Measurements from ENCODE around the gene ATP5PB.

ATP5PB gene, protein sequence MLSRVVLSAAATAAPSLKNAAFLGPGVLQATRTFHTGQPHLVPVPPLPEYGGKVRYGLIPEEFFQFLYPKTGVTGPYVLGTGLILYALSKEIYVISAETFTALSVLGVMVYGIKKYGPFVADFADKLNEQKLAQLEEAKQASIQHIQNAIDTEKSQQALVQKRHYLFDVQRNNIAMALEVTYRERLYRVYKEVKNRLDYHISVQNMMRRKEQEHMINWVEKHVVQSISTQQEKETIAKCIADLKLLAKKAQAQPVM

DNA sequence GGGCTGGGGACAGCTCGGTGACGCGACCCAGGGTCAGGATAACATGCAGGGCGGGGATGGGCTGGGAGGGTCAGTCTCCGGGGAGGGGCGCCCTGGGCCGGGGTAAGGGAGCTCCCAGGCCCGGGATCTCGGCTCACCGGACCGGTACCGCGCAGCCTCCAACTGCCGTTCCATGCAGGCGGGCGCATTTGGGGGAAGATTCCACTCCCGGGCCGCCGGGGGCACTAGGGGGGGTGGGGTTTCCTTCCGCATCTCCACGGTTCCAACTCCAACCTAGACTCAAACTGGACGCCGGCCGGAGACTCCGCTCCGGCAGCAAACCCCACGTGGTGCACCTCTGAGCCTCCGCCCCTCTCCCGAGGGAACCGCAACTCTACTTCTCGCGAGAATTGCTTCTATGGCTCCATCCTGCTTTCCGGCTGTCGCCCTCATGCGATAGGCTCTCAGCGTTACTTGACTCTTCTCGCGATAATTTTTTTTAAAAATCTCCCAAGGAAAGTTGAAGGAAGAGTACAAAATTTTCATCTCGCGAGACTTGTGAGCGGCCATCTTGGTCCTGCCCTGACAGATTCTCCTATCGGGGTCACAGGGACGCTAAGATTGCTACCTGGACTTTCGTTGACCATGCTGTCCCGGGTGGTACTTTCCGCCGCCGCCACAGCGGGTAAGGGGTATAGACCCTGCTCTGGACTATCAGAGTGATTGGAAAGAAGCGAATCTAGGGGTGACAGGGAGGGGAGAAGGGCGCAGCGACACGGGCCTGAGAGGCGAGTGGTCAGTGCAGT lies at the start of gene ATP5PB, which contains the start of gene WDR77:
ATP5PB (plus strand) TSS at position 547 of the 785 bp plus-strand sequence; CDS start at position 625, 78 bp downstream.
WDR77 (minus strand) TSS at position 339 of the 785 bp plus-strand sequence; CDS start at position 252, 87 bp downstream.
- DNase-seq, result peak; percentile 99

DNA sequence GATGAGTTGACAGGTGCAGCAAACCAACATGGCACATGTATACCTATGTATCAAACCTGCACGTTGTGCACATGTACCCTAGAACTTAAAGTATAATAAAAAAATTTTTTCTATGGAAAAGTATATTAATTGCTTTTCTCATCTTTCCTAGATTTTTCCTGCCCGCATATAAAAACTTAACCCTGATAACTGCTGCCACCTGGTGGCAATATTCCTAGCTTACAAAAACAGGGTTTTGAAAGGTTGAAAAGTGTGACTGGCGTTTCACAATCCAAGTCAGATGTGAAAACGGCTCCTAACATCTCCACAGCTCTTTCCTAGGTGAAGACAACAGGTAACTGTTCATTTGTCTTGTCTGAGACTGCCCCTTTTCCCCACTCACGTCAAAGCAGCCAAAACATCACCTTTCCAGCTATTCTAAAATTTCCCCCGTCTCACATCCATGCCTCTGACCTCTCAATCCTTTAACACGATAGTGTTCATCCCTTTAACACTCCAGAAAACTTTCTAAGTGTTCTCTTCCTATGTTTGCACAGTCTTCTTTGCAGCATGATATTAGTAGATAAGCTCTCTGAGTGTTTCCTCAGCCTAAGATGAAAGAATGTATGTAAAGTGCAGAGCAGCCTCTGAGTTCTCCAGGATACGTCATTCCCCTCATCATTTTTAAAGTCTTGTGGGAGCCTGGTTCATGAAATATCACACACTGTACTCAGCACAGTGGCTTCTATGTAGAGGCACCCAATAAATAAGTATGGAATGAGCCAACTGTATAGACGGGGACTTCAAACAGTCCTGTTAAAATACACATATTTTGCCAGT lies 49.3 kb upstream of the ATP5PB start:
- DNase-seq, result no peak

DNA sequence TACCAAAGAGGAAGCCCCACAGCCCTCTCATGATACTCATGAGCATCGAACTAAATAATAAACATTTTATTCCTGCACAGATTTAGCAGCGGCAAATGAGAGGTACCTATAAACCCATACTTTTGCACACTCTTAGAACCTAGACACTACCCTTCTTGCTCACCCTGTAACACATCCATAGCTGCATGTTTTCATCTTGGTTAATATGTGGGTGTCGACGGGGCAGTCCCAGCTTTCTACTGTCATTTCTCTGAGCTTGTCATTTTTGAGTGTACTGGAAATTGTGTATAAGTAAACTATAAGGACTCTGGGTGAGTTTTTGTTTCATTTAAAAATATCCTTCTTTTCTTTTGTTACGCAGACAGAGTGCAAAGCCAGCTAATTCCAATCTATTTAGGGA lies 47.2 kb upstream of the ATP5PB start:
- peak; percentile 1 for DNase-seq

DNA sequence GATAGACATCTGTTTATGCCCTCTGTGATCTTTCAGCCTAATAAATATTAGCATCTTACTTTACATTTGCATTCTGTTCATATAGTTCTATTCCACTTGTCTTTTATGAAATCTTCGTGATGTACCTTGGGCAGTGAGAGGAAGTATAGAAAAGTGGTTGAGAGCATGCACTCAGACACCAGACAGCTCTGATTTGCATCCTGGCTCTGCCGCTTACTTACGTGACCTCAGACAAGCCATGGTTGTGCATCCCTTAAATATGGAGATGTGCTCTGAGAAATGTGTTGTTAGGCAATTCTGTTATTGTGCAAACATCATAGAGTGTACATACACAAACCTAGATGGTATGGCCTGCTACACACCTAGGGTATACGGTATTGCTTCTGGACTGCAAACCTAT lies 44.7 kb upstream of the ATP5PB start:
- DNase-seq, result peak; percentile 18

DNA sequence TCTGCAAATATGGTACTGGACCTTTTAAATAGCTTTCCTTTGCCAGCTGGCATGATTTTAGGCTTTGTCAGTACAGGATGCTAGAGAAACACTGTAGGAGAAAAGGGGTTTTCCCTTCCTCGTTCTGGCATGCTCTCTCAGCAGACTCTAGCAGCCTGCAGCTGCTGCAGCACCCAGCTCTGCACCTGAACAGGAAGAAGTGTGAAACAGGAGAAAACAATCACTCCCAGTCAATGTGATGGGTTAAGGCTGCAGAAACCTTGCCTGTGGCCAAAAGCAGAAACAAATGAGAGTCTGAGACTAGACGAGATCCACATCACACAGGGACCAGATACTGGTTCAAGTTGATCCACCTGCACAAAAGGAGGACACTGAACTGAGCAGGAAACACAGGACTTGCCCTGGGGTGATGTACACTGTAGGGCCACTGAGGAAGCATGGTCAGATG lies 42.9 kb upstream of the ATP5PB start:
- DNase-seq, result peak; percentile 60

DNA sequence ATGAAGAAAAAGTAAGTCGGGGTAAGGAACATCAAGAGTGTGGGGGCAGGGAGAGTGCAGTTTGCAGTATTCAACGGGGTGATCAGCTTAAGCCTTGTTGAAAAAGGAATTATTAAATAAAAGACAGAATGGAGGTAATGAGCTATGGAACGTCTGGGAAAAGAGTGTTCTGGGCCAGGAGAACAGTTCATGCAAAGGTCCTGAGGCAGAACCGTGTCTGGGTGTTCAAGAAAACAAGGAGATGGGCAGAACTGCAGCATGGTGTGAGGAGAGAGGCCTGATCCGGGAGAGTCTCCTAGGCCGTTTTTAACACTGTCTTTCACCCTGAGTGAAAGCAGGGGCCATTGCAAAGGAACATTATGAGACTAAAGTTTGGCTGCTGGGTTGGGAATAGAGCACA lies 42.0 kb upstream of the ATP5PB start:
- DNase-seq, result no peak

DNA sequence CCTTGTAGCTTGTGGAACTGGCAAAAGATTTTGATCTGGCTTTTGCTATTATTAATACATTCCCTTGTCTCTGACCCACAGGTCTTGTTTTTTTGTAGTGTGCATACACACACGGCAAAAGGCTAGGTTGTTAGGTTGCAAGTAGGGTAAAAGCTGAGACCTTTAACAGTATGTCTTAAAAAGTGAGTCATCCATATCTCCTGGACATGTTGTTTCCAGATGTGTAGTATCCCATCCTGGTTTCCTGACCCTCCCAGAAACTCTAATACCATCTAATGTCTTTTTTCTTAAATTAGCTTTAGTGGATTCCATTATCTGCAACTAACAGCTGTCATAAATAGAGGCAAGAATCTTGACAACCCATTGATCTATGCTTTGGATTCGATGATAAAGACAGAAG lies 36.4 kb upstream of the ATP5PB start:
- DNase-seq, result no peak

DNA sequence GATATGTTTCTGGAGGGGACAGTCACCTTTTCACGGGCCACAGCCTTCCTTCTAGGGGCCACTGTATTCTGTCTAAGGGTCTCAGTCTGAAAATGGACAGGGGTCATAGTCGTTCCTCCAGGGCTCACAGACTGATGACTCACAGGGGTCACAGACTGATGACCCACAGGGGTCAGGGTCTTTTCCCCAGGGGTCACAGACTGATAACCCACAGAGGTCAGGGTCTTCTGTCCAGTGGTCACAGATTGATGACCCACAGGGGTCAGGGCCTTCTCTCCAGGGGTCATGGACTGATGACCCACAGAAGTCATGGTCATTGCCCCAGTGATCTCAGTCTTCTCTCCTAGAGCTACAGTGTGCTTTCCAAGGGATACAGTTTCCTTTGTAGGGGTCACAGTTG lies 34.5 kb upstream of the ATP5PB start:
- no peak for DNase-seq

DNA sequence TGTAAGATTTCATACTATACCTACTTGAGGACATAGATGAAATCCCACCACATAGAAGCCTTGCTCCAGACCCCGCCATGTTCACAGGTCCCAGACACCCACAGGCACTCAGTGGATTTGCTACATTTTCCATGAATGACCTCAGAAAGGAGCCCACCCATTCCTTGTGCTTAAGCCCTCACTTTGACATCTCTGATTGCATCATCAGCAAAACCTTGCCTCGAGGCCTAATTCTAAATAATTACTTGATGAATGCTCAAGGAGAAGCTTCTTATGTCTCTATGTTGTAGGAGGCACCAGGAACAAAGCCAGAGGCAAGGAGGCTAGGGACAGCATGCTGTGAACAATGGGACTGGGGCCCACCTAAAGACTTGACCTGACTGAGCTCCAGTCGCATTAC lies 33.8 kb upstream of the ATP5PB start:
- no peak for DNase-seq

DNA sequence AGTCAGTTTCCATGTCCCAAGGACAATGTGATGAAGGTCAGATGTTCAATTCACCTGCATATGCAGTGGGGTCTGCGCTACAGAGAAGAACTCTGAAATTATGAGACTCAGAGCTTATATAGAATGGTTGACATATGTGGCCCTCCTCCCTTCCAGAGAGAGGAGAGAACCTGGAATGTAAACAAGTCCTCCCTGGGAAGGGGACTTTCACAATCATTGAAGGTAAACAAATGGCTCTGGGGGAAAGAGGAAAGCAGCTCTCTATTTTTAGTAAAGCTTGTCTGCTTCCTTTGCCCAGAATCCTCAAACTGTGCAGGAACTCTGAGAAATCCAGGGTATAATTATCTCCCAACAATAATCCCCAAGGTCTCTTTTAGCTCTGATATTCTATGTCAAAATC lies 31.5 kb upstream of the ATP5PB start:
- DNase-seq, result no peak

DNA sequence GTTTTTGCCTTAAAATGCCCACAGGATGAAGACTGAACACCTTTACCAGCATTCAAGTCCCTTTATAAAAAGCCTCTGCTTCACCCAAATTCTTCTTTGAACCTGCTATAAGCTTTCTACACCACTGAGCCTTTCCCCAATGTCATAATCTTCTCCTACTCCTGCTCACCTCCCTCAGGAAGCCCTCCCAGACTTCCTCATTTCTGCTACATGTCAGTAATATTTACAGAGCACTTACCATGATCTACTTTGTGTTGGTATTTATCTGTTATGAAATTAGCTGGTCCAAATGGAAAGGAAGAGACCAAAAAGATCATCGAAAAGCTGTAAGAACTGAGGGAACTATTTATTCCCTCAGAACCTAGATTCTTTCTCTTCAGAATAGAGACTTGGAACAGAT lies 30.2 kb upstream of the ATP5PB start:
- no peak for DNase-seq

DNA sequence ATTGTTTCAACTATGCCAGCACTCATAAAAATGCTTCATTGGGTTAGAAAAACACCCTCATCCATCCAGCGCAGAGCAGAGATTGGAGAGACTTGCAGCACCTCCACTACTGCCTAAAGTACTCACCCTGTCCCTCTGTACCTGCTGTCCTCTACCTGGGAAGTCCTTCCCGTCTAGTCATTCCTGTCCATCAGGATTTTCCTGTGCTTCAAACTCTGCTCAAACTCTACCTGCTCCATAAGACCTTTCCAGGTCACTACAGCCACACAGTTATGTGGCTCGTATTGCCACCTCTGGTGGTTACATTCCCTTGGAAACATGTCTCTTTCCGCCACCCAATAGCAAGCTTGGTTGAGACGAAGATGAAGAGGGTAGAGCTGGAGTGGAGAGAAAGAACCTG lies 28.9 kb upstream of the ATP5PB start:
- DNase-seq, result no peak

DNA sequence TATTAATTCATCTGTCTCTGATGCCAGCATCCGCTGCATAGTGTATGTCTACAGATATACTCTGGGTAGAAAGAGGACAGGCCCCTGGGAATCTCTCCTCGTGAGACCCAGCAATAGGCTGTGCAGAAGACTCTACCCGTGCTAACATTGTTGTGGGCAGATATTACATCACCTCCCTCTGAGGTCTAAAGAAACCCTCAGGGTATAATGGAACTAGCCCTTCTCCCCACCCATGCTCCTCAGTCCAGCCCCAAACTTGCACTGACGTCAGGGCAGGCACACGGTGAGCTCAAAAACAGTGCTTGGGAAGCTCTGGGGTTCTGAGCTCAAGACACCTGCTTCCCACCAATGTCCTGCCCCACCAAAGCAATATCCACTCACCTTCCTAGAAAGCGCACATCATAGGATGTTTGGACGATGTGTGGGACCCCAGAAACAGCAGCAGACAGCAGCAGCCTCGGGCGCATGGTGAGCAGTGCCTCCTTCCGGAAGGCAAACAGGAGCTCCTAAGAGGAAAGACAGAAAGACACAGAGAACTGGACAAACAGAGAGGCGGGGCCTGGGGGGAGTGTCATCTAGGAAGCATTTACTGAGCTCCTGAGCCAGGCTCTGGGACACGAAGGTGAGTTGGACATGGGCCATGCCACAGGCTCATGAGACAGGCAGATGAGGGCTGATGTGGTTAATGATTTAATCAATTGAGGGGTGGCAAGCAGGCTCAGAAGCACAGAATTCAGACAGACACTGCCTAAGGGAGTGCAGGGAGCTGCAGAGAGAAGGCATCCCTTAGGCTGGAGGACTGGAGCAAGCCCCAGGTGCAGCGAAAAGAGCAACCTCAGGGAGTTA lies 26.5 kb upstream of the ATP5PB start:
- peak; percentile 59 for DNase-seq

DNA sequence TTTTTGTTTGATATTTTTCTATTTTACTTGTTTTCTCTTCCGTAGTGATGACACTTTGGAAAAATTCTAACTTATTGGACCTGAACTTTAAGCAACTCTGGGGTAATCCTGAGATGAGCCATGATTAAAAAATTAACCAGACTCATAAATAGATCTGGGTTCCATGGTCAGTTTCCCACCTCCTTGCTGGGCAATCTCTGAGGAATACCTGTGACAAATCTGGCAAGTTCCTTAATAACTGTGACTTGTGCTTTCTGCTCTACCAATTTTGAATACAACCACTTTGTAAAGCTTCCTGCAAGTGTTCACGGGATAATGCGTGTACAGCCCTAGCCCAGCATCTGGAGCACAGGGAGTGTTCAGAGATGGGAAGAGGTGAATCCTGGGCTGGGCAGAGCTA lies 25.0 kb upstream of the ATP5PB start:
- DNase-seq, result no peak

DNA sequence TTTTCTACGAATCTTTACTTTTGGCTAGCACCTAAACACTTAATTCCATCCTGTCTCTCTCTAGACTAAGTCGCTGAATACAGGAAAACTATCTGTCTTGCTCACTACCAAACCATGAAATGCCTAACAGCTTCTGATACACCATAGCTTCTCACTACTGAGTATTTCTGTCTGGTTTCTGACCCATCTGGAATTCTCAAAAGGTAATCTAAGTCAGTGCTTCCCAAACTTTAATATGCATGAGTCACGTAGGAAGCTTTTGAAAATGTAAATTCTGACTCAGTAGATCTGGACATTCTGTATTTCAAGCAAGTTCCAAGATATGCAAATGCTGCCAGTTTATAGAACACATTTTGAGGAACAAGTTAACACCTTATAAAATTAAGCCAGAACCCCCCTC lies 12.5 kb upstream of the ATP5PB start:
- no peak for DNase-seq

DNA sequence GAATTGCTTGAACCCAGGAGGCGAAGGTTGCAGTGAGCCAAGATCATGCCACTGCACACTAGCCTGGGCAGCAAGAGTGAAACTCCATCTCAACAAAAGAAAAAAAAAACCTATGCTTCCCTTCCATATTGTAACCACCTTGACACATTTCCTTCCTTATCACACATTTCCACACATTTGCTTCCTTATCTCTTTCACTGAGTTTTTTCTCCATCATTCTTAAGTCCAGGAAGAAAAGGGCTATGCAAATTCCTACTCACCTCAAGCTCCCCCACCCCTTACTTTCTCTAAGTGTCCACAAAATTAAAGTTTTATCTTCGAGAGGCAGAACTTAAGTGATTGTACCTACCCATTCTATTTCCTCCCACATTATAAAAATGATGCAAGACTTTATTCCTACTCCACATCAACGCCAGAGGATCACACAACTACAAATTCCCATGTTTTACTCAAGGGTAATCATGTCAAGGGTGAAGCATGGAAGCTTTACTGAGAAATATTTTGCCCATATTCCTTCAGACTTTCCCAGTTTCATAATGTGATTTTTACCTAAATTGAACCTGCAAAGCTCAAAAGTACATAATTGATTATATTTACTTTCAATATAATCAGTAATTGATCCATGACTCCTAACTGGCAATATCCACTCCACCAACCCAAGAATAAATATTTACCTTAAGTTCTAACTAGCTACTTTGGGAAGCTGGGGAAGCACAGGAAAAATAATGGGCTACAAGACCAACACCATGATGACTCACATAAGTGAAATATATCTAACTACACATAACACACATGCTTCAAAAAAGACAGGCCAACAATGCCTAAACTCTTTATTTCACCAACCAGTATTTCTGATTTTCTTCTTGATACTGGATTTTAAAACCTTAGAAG lies 9.6 kb upstream of the ATP5PB start:
- DNase-seq, result no peak

DNA sequence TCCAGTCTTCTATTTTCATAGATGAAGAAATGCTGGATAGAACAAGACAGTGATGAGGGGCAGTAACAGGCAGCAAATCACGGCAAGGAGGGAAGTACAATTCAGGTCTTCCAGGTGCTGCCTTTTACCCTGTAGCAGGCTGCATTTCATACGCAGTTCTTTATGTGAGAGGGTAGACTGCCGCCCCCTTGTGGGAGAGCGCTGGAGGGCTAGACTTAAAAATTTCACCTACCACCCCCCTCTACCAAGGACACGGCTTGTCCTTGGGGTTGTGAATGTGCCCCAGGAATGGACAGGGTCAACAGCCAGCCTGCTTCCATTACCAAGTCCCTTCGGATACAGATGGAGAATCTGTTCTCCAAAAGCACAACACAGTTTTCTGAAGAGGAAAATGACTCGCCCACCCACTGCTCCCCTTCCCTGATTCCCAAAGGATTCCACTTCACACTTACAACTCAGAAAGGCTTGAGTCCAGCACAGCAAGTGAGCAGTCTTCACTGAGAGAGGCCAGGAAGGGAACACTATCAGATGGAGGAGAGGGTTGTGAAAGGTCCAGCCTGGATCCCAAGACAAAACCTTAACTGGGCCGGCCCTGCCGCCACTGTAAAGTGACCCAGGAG lies 7.6 kb upstream of the ATP5PB start:
- DNase-seq, result peak; percentile 76

DNA sequence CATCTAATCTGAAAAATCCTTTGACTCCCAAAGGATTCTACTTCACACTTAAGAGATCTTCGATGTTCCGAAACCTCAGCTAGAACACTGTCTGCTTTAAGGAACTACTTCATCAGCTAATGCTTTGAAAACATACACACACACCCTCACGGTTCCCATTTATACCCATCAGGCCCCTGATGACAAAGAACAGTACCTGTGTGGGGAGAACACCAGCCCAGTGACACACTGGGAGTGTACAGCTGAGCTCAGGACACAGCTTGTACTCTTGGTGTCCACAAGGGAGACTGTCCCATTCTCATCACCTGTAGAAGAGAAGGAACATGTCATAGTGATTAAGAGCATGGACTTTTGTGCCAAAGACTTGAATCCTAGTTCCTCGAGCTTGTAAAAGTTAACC lies 6.8 kb upstream of the ATP5PB start:
- DNase-seq, result no peak

DNA sequence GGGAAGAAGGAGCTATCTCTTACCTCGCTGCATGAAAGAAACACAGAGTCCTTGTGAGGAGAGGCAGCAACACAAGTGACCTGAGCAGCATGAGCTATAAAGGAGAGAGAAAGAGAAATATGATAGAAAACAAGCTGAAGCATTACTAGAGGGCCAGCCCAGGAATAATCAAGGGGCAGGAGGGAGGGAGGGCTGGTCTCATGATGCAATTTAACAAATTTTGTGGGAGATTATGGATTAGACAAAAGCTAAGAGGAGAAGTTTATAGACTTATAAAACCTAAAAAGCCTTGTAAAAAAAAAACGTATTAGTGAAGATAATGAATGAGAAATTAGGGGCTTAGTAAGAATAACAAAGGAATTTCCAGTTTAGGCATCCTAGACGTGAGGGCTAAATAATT lies 5.2 kb upstream of the ATP5PB start:
- no peak for DNase-seq

DNA sequence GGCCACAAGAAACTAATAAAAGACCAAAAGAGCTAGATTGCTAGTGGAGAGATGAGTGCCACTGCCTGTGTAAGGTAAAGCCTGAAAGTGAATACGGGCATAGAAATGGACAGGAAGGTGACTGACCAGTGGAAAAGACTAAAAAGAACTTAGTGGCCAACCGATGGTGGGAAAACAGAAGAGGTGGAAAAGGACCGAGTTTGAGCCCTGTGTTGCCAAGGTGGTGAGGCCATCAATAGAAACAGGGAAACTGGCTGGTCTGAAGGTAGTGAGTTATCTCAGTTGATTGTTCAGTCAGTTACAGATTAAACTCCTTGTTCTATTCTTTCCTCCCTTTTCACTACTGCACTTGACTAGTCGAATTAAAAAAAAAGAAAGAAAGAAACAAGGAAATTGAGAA lies 2.7 kb upstream of the ATP5PB start:
- DNase-seq, result no peak
